Suprapubic skin (tissue), 3 donors: ENCODE results near the gene MGP.

Experiments used
- CTCF ChIP-seq, 2 donors: fragments of 200-600 bp in 1 of 2; fragments of 450-650 bp in 1 of 2; sonication (generic) in 1 of 2; IDR thresholded peaks; one replicate each; pipeline ENCODE4 v1.5.1; 2016 to 2019; ENCODE audit warnings: antibody characterized with exemption in 2 of 2, mild to moderate bottlenecking in 1 of 2, moderate library complexity in 1 of 2
- POLR2A ChIP-seq, 2 donors: fragments of 450-650 bp; IDR thresholded peaks; one replicate each; pipeline ENCODE4 v1.6.1; 2017; ENCODE audit warnings: antibody characterized with exemption in 2 of 2, mild to moderate bottlenecking in 2 of 2, moderate library complexity in 2 of 2

- TF ChIP-seq CTCF (IDR thresholded peaks at IDR 0.05), result no peak
- no peak for TF ChIP-seq POLR2A (IDR thresholded peaks at IDR 0.05)
These were observed 5.0 kb upstream of the MGP start for GRCh38 chr12:14890701-14891100.
